NCI-H146 treated with DMSO at 0.1 percent for 48 hours (cell line): ENCODE measurements around the gene SACM1L.
"Not testable (repeated sequence)": the region's sequence is repeated elsewhere in the genome, so short reads cannot be mapped to it uniquely, and the experiment has no call there.

Source experiments
- DNase-seq: peaks from one replicate; lab custom pipeline; 2025; ENCODE audit not compliant: unreplicated experiment; lab: John Stamatoyannopoulos, UW

Gene SACM1L

GRCh38 chr3:45691842-45692241, 2.6 kb downstream of the SACM1L start:
- no peak for DNase-seq

GRCh38 chr3:45692866-45693265, 3.7 kb downstream of the SACM1L start:
- no peak for DNase-seq

GRCh38 chr3:45693941-45694521, 4.8 kb downstream of the SACM1L start:
- DNase-seq = no peak

- not testable (repeated sequence) for DNase-seq
Measured at GRCh38 chr3:45695166-45695565, 6.0 kb downstream of the SACM1L start.

DNA sequence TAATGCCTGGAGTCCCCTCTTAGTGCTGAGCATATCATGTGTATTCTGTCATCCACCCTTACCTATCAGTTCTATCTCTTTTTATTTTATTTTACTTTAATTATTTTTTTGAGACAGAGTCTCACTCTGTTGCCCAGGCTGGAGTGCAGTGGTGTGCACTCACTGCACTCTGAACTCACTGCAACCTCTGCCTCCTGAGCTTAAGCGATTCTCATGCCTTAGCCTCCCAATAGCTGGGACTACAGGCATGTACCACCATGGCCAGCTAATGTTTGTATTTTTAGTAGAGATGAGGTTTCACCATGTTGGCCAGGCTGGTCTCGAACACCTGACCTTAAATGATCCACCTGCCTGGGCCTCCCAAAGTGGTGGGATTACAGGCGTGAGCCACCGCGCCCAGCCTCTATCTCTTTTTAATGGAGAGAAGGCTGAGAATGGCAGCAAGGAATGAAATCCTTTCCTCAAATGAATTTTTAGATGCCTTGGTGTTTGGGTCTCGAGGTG, 11.4 kb downstream of the SACM1L start:
- DNase-seq = no peak

DNA sequence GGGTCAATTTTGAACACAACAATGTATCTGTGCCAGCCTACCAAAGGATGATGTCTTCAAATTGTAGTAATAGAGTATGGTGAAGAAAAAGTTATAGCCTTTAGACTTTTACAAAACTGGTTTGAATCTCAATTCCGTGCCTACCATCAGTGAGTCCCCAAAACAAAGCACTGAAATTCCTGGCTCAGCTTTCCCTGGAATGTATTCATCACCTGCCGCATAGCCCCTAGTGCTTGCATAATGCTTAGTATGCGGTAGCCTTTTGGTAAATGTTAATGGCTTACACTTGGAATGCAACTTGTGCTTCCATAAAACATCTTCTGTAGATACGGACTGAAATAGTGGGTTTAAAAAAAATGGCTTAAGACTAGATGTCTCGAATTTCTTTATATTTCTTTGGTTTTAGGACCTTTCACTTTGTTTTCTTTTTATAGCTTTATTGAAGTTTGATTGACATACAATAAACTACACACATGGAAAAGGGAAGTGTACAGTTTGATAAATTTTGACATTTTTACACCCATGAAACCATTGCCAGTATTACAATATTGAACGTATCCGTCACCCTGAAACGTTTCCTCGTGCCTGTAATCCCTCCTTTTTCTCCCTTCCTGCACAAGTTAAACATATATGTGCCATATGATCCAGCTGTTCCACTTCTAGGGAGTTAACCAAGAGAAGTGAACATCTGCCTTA, 12.1 kb downstream of the SACM1L start:
- no peak for DNase-seq

DNA sequence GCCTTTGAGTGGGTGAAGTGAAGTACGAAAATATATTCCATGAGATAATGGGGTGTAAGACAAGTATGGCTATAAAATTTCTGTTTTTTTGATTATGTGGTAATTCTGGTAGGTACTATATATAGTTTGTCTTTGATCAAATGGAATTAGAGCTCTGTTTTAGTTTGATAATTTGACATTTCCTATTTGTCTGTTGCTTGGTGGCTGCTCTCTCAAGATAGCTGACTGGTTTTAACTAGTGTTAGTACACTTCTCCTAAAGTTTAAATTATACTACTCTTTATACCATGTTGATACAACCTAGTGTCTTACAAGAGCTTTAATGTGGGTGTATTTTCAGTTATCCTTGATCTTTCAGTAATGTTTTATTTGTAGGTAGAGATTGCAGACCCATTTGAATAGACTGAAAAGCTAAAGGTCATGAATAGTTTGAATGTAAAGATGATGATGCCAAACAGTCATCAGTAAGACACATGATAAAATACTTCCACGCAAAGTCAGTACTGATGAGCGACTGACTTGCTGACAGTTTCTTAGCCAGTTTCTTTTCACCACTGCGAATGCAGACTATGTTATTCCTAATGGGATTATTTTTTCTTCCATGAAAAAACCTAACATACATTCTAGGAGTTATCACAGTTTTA, 15.2 kb downstream of the SACM1L start:
- no peak for DNase-seq

GRCh38 chr3:45705839-45706808, 16.9 kb downstream of the SACM1L start:
- DNase-seq = no peak

- no peak for DNase-seq
Measured at GRCh38 chr3:45711931-45712330, 22.7 kb downstream of the SACM1L start.

GRCh38 chr3:45712434-45713110, 23.4 kb downstream of the SACM1L start:
- no peak for DNase-seq

- DNase-seq = no peak
Measured at GRCh38 chr3:45715945-45716344, 26.7 kb downstream of the SACM1L start.

DNA sequence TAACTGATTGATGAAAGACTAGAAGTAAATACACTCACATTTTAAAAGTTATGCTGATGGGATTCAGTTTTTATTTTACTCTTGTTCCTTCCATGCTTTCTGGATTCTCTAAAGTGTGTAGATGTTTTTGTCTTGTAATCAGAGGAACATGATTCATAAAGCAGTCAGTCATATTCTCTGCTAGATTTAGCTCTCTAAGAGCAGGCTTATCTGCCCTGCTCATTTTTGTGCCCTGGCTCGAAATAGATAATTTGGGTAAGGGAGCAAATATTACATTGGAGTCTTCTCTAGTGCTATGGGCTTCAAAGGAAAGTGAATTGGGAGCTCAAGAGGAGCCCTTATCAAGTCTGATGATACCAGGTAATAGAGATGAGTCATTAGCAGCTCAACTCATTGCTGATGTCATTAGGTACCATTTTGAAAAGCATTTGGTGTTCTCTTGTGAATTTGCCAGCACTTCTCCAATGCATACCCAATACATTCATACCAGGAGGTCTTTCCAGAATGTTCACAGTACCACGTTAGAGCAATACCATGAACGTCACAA, 27.7 kb downstream of the SACM1L start:
- DNase-seq = no peak

DNA sequence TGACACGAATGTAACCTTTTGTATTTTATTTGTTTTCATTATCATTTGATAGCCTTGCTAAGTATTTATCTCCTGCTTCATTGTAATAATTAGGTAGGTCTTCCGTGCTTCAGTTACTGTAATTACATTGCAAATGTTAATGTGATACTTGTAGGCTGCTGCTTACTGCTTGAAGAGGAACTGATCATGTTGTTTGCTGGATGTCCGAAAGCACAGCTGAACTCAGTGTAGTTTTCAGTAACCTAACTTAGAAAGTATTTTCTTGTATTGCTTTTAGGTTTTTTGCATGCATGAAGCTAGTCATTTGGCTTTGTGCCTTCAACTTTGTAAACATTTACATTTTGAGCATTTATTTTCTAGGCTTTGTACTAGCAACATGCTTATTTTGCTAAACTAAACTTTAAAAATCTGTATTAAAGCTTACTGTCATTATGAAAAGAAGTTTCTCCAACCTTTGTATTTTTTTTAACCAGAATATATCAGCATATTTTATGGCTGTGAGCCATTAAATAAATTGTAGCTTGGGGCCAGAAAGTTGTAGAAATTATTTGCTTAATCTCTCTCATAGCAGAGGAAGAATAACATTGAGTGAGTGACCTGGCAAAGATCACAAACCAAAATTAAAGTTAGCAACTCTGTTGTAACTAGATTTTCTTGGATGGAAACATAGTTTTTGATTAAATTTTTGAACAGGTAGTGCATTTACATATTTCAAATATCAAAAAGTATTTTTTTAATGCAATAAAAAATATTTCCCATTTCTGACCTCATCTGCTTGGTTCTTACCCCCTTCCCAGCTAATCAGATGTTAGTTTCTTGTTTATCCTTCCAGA, 30.7 kb downstream of the SACM1L start:
- no peak for DNase-seq

DNA sequence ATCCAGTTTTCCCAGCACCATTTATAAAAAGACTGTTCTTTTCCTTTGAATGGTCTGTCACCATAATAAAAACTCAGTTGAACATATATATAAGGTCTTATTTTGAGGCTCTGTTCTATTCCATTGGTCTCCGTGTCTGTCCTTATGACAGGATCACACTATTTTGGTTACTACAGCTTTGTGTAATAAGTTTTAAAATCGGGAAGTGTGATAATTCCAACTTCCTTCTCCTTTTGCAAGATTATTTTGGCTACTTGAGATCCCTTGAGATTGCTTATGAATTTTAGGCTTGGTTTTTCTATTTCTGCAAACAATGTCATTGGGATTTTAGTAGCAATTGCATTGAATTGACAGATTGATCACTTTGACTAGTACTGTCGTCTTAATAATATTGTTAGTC, 35.7 kb downstream of the SACM1L start:
- DNase-seq = no peak

GRCh38 chr3:45729614-45730013, 40.4 kb downstream of the SACM1L start:
- DNase-seq = no peak

GRCh38 chr3:45730409-45731154, 41.4 kb downstream of the SACM1L start:
- no peak for DNase-seq

DNA sequence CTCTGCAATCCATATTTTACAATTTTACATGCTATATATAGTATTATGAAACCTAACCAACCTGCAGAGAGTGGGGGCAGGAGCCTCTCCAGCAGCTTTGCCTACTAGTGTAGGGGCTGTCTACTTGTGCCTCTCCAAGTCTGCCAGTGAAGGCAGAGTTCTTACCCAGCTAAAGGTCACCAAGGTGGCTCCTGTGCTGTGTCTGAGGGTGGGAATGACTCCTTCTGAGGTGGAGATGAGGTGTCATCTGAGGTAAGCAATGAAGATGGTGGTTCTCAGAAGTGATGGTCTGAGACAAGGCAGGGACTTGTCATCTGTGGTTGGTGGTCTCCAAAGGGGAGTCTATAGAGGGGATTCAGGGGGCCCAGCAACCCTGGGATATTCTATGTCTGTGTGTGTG, 47.5 kb downstream of the SACM1L start:
- no peak for DNase-seq

- DNase-seq = no peak
Measured at GRCh38 chr3:45737234-45737633, 48.0 kb downstream of the SACM1L start.

- no peak for DNase-seq
Measured at GRCh38 chr3:45739991-45740390, 50.8 kb downstream of the SACM1L start.
